Measurements from ENCODE around the gene MID1.

MID1 gene

GRCh38 chrX:10495677-10496076, 124.7 kb downstream of the MID1 start:
- no peak for DNase-seq (ENCODE audit: low read depth in 3 of 3)

DNA sequence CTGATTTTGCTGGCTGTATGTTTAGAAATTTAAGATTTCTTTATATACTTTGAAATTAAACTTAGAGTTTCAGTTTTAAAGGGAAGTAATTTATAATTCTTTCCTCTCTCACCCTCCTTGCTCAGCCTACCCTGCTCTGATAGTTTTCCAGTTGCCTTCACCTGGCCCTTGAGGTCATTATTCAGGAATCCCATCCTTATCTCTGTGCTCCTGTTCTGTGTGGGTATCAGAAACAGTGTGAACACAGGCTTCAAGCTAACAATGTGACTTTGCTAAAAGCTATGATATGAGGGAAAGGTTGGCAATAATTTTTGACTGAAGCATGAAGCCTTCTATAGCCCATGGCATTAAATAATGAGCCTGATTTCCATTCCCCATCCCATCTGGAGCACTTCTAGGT, 128.1 kb downstream of the MID1 start:
- no peak for DNase-seq (ENCODE audit: low read depth in 3 of 3)

DNA sequence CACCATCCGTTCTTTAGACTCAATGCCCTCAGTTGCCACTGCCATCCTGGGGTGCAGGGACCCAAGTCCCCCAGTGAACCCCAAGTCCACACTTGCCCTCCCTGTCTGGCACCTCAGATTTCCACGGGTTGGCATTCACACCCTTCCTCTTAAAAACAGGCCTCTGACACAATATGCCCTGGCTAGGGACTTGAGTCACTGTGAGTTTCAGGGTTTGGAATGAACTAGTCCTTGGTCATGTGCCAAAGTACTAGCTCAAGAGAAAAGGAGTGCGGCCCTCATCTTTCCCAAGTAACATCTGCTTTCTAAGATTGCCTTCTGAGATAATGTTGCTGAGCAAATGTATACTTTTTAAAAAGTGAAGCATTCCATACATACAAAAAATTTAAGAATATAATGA, 134.0 kb downstream of the MID1 start:
- no peak for DNase-seq (ENCODE audit: low read depth in 3 of 3)

DNA sequence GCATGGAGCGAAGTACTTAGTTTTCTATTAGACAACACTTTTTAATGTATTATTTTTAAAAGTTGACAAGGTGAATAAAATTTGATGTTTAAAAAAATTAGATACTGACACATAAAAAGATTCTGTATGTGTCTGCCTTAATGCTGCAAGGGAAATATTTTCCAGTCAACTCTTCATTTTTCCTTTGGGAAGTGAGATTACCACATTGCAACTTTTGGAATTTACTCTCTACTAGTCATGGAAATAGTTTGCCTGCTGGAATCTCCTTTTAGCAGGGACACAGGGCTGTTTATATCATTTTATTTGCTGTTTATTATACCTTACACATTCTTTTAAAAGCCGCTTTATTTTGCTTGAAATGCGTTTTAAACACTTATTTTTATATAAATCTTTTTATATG, 135.1 kb downstream of the MID1 start:
- no peak for DNase-seq (ENCODE audit: low read depth in 3 of 3)

GRCh38 chrX:10484683-10485247, 135.6 kb downstream of the MID1 start:
- DNase-seq (ENCODE audit: low read depth in 3 of 3): no peak

DNA sequence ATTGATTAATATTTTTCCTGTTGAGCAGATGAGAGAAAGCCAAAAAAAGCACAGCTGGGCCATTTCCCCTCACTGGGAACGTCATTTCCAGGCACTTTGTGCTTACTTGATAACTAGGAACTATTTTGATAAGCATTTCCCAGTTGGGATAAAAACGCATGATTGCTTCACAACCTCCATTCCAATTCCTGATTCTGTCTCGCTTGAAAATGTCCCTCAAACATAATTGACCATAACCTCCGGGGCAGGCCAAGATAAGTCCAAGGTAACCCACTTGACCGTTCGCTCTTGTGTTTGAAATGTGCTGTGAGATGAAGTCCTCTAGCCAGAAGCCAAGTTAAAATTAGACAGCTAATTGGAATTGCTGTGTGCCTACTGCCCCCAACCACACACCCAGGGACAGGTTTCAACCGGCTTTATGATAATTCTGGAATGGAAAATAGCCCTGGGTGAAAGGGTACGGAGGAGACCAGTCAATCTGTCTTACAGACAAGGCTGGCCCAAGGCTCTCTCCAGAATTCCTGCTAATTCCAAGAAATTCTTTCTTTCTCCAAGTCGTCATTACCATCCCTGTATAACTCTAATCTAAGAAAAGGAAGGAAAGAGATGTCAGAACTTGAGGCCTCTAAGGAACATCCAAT, 137.1 kb downstream of the MID1 start:
- DNase-seq (ENCODE audit: low read depth in 3 of 3): no peak

GRCh38 chrX:10482708-10483107, 137.7 kb downstream of the MID1 start:
- no peak for DNase-seq (ENCODE audit: low read depth in 3 of 3)

- DNase-seq (ENCODE audit: low read depth in 3 of 3): no peak
These were observed 138.1 kb downstream of the MID1 start for GRCh38 chrX:10482261-10482660.

DNA sequence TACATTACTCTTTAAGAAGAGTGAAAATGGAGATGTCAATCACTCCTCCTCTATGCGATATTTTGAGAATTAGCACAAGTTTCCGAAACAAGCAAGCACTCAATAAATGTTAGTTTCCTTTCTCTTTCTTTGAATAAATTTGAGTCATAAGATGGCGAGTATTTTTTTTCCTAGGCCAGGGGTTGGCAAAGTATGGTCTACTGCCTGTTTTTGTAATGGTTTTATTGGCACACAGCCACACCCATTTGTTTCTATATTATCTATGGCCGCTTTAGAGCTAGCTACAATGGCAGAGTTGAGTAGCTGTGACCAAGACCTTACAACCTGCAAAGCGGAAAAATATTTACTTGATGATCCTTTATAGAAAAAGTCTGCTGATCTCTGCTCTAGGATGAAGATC, 139.5 kb downstream of the MID1 start:
- no peak for DNase-seq (ENCODE audit: low read depth in 3 of 3)

DNA sequence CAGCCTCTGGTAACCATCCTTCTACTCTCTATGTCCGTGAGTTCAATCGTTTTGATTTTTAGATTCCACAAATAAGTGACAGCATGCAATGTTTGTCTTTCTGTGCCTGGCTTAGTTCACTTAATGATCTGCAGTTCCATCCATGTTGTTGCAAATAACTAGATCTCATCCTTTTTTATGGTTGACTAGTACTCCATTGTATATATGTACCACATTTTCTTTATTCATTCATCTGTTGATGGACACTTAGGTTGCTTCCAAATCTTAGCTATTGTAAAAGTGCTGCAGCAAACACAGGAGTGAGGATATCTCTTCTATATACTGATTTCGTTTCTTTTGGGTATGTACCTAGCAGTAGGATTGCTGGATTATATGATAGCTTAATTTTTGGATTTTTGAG, 140.9 kb downstream of the MID1 start:
- DNase-seq (ENCODE audit: low read depth in 3 of 3): no peak

GRCh38 chrX:10477525-10477924, 142.9 kb downstream of the MID1 start:
- DNase-seq (ENCODE audit: low read depth in 3 of 3): no peak

DNA sequence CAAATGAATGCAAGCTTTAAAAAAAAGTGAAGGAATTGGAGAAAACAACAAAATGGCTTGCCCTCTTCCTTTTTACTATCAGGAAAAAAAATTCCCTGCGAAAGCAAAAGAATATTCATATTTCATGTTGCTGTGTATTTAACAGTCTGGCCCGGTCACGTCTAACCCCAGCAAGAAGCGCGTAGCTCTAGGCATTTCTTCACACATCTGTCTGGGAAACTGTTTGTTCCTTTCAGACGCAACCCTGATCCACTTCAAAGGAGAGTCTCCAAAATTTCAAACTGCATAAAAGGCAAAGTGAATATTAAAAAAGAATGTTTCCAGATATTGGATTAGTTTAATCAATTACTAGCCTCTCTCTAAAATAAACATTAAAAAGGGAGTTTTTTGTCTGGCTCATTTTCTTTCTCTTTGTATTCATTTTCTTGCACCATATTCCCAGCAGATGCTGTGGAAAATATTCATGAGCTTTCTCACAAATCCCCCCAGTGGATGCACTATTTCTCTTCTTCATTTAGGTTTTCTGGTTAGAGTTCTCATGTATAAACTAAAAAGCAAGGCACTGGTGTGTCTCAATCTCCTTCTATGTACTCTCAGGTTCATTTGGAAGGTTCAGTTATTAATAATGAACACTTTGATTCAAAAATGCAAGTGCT, 145.3 kb downstream of the MID1 start:
- no peak for DNase-seq (ENCODE audit: low read depth in 3 of 3)

- DNase-seq (ENCODE audit: low read depth in 3 of 3): no peak
These were observed 145.9 kb downstream of the MID1 start for GRCh38 chrX:10474510-10474909.

- DNase-seq (ENCODE audit: low read depth in 3 of 3): no peak
These were observed 149.0 kb downstream of the MID1 start for GRCh38 chrX:10471418-10471817.

GRCh38 chrX:10470009-10470408, 150.4 kb downstream of the MID1 start:
- no peak for DNase-seq (ENCODE audit: low read depth in 3 of 3)

DNA sequence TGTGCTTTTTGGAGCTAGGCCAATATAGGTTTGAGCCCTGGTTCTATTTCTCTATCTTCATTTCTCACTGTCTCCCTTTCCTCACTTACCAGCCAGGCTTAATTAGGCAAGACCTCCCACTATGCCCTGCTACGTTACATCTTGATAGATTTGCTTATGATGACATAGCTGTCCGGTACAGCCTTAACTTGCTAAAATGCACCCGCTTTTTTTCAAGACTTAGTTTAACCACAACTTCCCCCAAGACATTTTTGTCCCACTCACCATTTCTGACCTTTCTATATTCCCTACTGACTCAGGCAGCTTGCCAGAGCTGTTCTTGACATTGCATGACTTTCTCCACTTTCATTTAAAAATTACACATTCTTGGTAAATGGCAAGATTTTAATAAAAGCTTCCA, 152.6 kb downstream of the MID1 start:
- DNase-seq (ENCODE audit: low read depth in 3 of 3): no peak

DNA sequence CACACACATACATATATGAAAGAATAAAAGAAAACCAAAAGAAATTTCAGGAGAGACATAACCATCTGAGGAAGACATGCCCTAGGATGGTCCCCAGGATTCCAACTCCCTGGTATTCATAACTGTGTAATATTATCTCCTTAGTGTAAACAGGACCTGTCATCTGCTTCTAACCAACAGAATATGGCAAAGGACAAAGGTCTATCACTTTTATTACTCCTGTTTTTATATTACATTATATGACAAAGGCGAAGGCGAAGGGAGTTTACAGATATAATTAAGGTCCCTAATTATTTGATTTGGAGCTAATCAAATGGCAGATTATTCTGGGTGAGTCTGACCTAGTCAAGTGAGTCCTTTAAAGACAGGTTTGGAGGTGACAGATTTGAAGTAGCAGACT, 155.1 kb downstream of the MID1 start:
- no peak for DNase-seq (ENCODE audit: low read depth in 3 of 3)

DNA sequence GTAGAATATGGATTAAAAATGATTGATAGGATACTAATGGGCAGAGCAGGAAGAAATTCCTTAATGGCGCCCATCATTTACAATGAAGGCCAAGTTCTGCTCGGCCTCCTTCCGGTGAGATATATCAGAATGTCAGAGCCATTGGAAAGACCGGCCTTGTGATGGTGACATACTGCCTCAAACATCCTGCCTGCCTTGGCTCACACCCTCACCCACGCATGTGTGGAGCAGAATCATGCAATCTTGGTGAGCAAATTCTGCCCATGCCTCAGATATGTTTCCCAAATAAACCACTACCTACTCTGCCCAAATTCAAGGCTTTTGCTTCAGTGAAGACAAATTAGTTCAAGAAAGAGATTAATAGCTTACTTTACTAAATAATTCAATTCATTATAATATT, 163.3 kb downstream of the MID1 start:
- no peak for DNase-seq (ENCODE audit: low read depth in 3 of 3)

DNA sequence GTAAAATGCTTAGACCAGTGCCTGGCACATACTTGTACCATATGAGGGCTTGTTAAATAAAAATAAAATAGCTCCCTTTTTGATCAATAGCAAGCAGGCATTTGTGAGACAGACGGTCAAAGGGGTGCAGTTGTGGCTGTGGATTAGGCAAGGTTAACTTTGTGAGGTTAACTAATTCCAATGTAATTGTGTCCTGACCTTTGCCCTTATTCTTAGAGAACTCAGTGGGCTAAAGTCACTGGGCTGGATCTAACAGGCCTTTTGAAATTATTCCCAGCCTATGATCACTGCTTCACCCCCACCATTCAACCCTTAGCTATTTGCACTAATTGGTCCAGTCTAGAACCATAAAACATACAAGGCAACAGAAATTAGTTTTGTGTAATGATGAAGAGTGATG, 166.4 kb downstream of the MID1 start:
- DNase-seq (ENCODE audit: low read depth in 3 of 3): no peak

GRCh38 chrX:10450959-10451355, 169.4 kb downstream of the MID1 start:
- no peak for DNase-seq (ENCODE audit: low read depth in 3 of 3)

GRCh38 chrX:10450229-10450958, 170.0 kb downstream of the MID1 start:
- no peak for DNase-seq (ENCODE audit: low read depth in 3 of 3)

GRCh38 chrX:10447564-10448214, 172.7 kb downstream of the MID1 start:
- no peak for DNase-seq (ENCODE audit: low read depth in 3 of 3)

Measured in stimulated activated CD4-positive, alpha-beta T cell treated with anti-CD3 and anti-CD28 coated beads, TNF-alpha, amount 100 ng/mL, for 24 hours (primary cell).